Posterior vena cava (tissue), 2 donors: ENCODE measurements around the gene FLCN. TPM values are rescaled to one million over a fixed set of nuclear protein-coding genes. Genes with fewer than 3 reads are reported as not detected.
"Not testable (repeated sequence)": the region's sequence is repeated elsewhere in the genome, so short reads cannot be mapped to it uniquely, and the experiment has no call there.

Source experiments
- DNase-seq: peaks from one replicate; pipeline ENCODE4 v3.0.0-alpha.2; 2020; ENCODE audit warnings: low spot score
- intact Hi-C, 2 donors: fragments of 100-400 bp; cut with DNase I; formaldehyde crosslinking; loops; one replicate each; pipeline versions ENCODE4 v1.14.1 to v1.14.2; 2022 to 2023
- long read RNA-seq, 2 donors: library from polyadenylated mRNA; unstranded; transcript quantifications; one replicate each; pipeline ENCODE4 v2.0.0, GENCODE V29; 2020 to 2021
- total RNA-seq, 2 donors: library from RNA; stranded (reverse); fragmentation: NEBNext Ultra II Directional; extraction: Animal tissue kit (Norgen Biotek cat#: 25700); gene quantifications; one replicate each; pipeline ENCODE4 v1.2.1, GENCODE V29; 2021
- donor health status: DM: yes; HTN: yes; CAD: no.
- donor health status: DM: yes; HTN: yes; CAD: no.

FLCN gene, protein sequence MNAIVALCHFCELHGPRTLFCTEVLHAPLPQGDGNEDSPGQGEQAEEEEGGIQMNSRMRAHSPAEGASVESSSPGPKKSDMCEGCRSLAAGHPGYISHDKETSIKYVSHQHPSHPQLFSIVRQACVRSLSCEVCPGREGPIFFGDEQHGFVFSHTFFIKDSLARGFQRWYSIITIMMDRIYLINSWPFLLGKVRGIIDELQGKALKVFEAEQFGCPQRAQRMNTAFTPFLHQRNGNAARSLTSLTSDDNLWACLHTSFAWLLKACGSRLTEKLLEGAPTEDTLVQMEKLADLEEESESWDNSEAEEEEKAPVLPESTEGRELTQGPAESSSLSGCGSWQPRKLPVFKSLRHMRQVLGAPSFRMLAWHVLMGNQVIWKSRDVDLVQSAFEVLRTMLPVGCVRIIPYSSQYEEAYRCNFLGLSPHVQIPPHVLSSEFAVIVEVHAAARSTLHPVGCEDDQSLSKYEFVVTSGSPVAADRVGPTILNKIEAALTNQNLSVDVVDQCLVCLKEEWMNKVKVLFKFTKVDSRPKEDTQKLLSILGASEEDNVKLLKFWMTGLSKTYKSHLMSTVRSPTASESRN
- total RNA-seq: 10 to 100 TPM; 37.9 to 53.5 TPM
- long read RNA-seq, donor 1, partial matches to known transcripts: 1 of 3 reads
- long read RNA-seq, donor 1, other reads (novel, unspliced or antisense): 1 of 3 reads
- long read RNA-seq, donor 2, partial matches to known transcripts: 3 of 13 reads
- long read RNA-seq, donor 2, other reads (novel, unspliced or antisense): 9 of 13 reads

DNA sequence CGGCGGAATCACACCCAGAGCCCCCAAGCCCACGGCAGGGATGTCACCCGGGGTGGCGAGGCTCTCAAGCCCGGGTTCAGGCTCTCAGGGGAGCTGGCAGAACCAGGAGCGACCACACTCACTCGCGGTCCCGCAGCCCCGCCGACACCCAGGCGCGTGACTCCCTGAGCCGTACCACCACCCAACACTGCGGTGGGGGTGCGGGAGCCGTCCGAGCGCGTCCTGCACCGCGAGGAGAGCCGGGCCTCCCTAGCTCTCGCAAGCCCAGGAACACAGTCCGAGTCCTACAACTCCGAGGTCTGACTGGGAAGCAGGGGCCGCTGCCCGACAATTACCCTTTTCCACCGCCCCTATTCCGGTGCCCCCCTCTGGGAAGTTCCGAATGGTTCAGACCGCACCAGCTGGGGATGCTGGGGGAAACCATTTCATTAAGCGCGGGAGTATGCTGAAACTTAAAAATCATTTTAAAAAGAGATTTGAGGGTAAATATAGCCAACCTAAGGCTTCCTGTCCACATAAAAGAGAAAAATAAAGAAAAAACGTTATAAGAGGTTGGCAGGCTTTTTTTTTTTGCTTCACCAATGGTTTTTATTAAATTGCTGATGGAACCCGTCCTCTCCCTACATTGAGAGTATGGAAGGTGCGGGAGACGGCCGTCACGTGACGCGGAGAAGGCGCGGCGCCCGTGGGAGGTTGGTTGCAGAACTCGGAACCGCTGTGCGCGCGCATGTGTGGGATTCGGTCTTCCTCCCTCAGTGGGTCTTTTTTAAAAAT lies at the start of gene FLCN:
Gene FLCN, minus strand, starts transcription at position 143 of the 774 bp plus-strand sequence. CDS start 9,031 bp downstream, outside the sequence.
- DNase-seq: peak; percentile 98
- intact Hi-C loops: loop anchor here in 1 of 2 donors (5.0 kb wide), 1 partner anchor 35 kb away; no protein-coding TSS in a partner anchor

- no peak for DNase-seq
- intact Hi-C loops: no loop called here
These were observed 49.0 kb upstream of the FLCN start for GRCh38 chr17:17285951-17286350.

- intact Hi-C loops: no loop called here
- peak; percentile 99 for DNase-seq
These were observed 43.9 kb upstream of the FLCN start, which contains the start of gene COPS3 for GRCh38 chr17:17280613-17281549. COPS3 (minus strand) TSS chr17:17281246; CDS start chr17:17281186, 60 bp downstream.

GRCh38 chr17:17279316-17279715 lies 42.3 kb upstream of the FLCN start:
- intact Hi-C loops: no loop called here
- no peak for DNase-seq

- intact Hi-C loops: not testable (repeated sequence)
These were observed 40.5 kb upstream of the FLCN start for GRCh38 chr17:17277431-17277830.

GRCh38 chr17:17275971-17276370 lies 39.0 kb upstream of the FLCN start:
- no peak for DNase-seq
- intact Hi-C loops: no loop called here

More at GRCh38 chr17:17277431-17277830, 40.5 kb upstream of the FLCN start:
- DNase-seq: not testable (repeated sequence)

DNA sequence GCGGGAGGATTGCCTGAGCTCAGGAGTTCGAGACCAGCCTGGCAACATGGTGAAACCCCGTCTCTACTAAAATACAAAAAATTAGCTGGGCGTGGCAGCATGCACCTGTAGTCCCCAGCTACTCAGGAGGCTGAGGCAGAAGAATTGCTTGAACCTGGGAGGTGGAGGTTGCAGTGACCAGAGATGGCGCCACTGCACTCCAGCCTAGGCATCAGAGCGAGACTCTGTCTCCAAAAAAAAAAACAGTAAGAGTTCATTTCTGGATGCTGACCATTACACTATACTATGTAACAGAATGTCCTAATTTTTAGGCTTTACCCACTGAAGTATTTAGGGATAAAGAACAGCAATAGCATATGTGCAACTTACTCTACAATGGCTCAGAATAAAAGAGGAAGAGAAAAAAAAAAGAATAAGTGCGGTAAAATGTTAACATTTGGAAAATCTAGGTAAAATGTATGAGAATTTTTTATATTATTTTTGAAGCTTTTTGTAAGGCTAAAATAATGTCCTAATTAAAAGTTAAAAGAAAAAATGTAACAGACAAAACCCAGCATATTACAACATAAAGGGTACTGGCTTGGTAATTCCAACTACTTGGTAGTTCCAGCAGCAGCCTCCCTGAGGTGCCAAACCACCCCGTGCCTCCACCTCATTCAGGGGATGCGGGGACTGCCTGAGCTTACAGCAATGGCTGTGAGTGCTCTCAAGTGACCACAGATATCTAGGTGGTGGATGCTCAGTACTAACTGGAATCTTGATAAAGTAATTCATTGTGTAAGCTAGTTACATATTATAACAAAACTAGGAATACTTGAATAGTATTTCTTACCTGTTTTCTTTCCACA lies 33.2 kb upstream of the FLCN start:
- intact Hi-C loops: no loop called here
- DNase-seq: peak; percentile 47

DNA sequence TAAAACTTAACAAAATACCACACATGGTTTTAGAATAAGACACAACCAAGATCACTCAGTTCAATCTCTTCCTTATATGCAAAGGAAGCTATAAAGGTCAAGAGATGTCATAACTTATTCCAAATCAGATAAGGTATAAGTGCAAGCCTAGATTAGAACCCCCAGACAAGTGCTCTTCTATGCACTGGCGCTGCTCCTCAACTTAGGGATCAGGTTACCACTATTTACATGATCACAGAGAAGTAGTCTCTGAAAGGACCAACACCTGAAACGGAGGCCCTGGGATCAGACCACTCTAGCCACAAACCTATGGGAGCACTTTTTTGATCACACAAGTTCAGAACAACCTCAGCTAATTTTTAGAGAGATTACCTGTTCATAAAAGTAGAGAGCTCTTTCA lies 27.5 kb upstream of the FLCN start:
- DNase-seq: no peak
- intact Hi-C loops: no loop called here

- intact Hi-C loops: no loop called here
- no peak for DNase-seq
These were observed 22.0 kb upstream of the FLCN start for GRCh38 chr17:17258998-17259397.

- intact Hi-C loops: no loop called here
- no peak for DNase-seq
These were observed 21.0 kb upstream of the FLCN start for GRCh38 chr17:17258011-17258410.

DNA sequence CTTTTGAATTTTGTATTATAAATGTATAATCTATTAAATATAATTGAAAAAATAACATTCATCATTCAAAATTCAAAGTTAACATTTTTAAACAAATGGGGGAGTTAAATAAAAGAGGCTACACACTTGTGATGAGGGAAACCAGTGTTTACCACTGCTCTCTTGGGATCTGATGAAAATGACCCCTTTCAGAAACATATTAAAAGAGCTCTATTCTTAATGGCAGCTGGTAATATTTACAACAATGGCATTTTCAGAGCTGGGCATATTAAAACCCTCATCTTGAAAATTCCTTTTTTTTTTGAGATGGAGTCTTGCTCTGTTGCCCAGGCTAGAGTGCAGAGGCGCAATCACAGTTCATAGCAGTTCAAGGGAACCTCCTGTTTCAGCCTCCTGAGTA lies 19.3 kb upstream of the FLCN start:
- intact Hi-C loops: no loop called here
- DNase-seq: no peak

DNA sequence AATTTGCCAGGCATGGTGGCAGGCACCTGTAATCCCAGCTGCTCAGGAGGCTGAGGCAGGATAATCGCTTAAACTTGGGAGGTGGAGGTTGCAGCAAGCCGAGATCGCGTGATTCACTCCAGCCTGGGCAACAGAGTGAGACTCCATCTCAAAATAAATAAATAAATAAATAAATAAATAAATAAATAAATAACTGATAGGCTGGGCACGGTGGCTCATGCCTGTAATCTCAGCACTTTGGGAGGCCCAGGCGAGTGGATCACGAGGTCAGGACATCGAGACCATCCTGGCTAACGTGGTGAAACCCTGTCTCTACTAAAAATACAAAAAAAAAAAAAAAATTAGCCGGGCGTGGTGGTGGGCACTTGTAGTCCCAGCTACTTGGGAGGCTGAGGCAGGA lies 18.7 kb upstream of the FLCN start:
- intact Hi-C loops: not testable (repeated sequence)
- DNase-seq: peak; percentile 41

- DNase-seq: peak; percentile 1
- intact Hi-C loops: no loop called here
These were observed 17.1 kb upstream of the FLCN start for GRCh38 chr17:17254036-17254435.

- intact Hi-C loops: no loop called here
- DNase-seq: peak; percentile 9
These were observed 16.4 kb upstream of the FLCN start for GRCh38 chr17:17253406-17253805.

- peak; percentile 16 for DNase-seq
- intact Hi-C loops: no loop called here
These were observed 15.2 kb upstream of the FLCN start for GRCh38 chr17:17252149-17252661.

GRCh38 chr17:17246879-17247278 lies 9.9 kb upstream of the FLCN start:
- intact Hi-C loops: no loop called here
- DNase-seq: peak; percentile 1

- intact Hi-C loops: no loop called here
- DNase-seq: no peak
These were observed 6.2 kb upstream of the FLCN start for GRCh38 chr17:17243163-17243562.
